HCT116 (cell line): ENCODE measurements around the gene DNPEP. TPM values are rescaled to one million over a fixed set of nuclear protein-coding genes. Genes with fewer than 3 reads are reported as not detected.
A peak's percentile ranks its signal among the peaks of the same experiment; 100 is the strongest.

Experiments used
- ATAC-seq: fragments of 200-7000 bp; cut with Tn5 transposase; 2 replicates; pipeline ENCODE4 v1.9.1; 2020; ENCODE audit warnings: mild to moderate bottlenecking, moderate library complexity
- Bru-seq: library from RNA; stranded (reverse); fragments of 400-500 nt; gene quantifications from one replicate; lab custom pipeline; 2021; lab: Mats Ljungman, UMichigan
- BruChase-seq, 2 experiments: library from RNA; stranded (reverse); fragments of 400-500 nt; gene quantifications; one replicate each; lab custom pipeline; 2021; lab: Mats Ljungman, UMichigan
- BruUV-seq: library from RNA; stranded (reverse); fragments of 400-500 nt; replicated peaks from 2 replicates; lab custom pipeline; 2021; lab: Mats Ljungman, UMichigan
- CTCF ChIA-PET: fragments of 300-600 bp; sonication (Branson Sonifier 250); formaldehyde crosslinking; loops from one replicate; lab custom pipeline; 2021; ENCODE audit warnings: antibody characterized with exemption; lab: Charles Lee
- POLR2A ChIA-PET: fragments of 300-600, 350-600 bp; sonication (Branson Sonifier 250); formaldehyde crosslinking; loops from one replicate; lab custom pipeline; 2021; ENCODE audit warnings: antibody characterized with exemption; lab: Charles Lee
- RAD21 ChIA-PET, 2 experiments: fragments of 300-600 bp; sonication (Branson Sonifier 250); formaldehyde crosslinking; loops; one replicate each; lab custom pipeline; 2023; ENCODE audit warnings: low total read pairs in 2 of 2; ENCODE audit not compliant: uncharacterized antibody in 2 of 2, unreplicated experiment in 2 of 2, low non-redundant PET in 1 of 2; lab: Charles Lee
- DNase-seq: peaks from one replicate; pipeline ENCODE4 v3.0.0-alpha.2; 2010; ENCODE audit warnings: low read depth, low spot score
- H2AFZ ChIP-seq: fragments of 200-600 bp; shearing (Covaris generic), sonication (generic); 2 replicates; pipeline ENCODE4 v1.6.1; 2017; ENCODE audit warnings: low read depth, mixed run types, mixed read lengths, antibody characterized with exemption, low read length; ENCODE audit not compliant: poor library complexity, severe bottlenecking
- H3K27ac ChIP-seq: 2 replicates; pipeline ENCODE4 v1.5.1; 2012; ENCODE audit warnings: low read depth, low read length
- H3K27me3 ChIP-seq: fragments of 200-600 bp; sonication (generic); 2 replicates; pipeline ENCODE4 v1.6.1; 2016; ENCODE audit warnings: mixed run types, low read length, mixed read lengths; ENCODE audit not compliant: insufficient read depth
- H3K36me3 ChIP-seq, 2 experiments: fragments of 200-500 bp in 1 of 2; fragments of 200-600 bp in 1 of 2; sonication (Bioruptor generic) in 1 of 2; sonication (generic) in 1 of 2; 2 replicates each; pipeline versions ENCODE4 v1.5.1 to v1.6.1; 2014 to 2016; ENCODE audit warnings: low read length in 2 of 2, inconsistent platforms in 1 of 2, mixed read lengths in 1 of 2, mixed run types in 1 of 2; ENCODE audit not compliant: insufficient read depth in 2 of 2, control insufficient read depth in 1 of 2
- H3K4me1 ChIP-seq, 2 experiments: fragments of 200-600 bp in 1 of 2; sonication (generic) in 1 of 2; 2 replicates each; pipeline versions ENCODE4 v1.5.1 to v1.6.1; 2012 to 2017; ENCODE audit warnings: low read length in 2 of 2, inconsistent platforms in 1 of 2, mild to moderate bottlenecking in 1 of 2, mixed read lengths in 1 of 2, mixed run types in 1 of 2, moderate library complexity in 1 of 2; ENCODE audit not compliant: insufficient read depth in 2 of 2, control insufficient read depth in 1 of 2
- H3K4me2 ChIP-seq: fragments of 200-600 bp; sonication (generic); 2 replicates; pipeline ENCODE4 v1.6.1; 2017; ENCODE audit warnings: mixed run types, low read length, mixed read lengths
- H3K4me3 ChIP-seq, 2 experiments: fragments of 200-600 bp in 1 of 2; sonication (generic) in 1 of 2; replicated peaks in 1 of 2; 2 replicates each; pipeline ENCODE4 v1.5.1; 2011 to 2016; ENCODE audit warnings: low read length in 2 of 2, control low read depth in 1 of 2, low read depth in 1 of 2, mild to moderate bottlenecking in 1 of 2, mixed read lengths in 1 of 2, mixed run types in 1 of 2
- H3K79me2 ChIP-seq: fragments of 200-600 bp; sonication (generic); 2 replicates; pipeline ENCODE4 v1.6.1; 2017; ENCODE audit warnings: mild to moderate bottlenecking, mixed run types, low read length, moderate library complexity, mixed read lengths; ENCODE audit not compliant: insufficient read depth
- H3K9ac ChIP-seq: fragments of 200-600 bp; sonication (generic); 2 replicates; pipeline ENCODE4 v1.6.1; 2016; ENCODE audit warnings: low read length, mixed read lengths
- H3K9me2 ChIP-seq: fragments of 200-600 bp; sonication (generic), shearing (Covaris generic); 2 replicates; pipeline ENCODE4 v1.6.1; 2017; ENCODE audit warnings: mixed run types, mild to moderate bottlenecking, moderate library complexity; ENCODE audit not compliant: insufficient read depth
- H3K9me3 ChIP-seq, 2 experiments: fragments of 200-500 bp in 1 of 2; fragments of 200-600 bp in 1 of 2; sonication (Bioruptor generic) in 1 of 2; sonication (generic) in 1 of 2; 2 replicates each; pipeline ENCODE4 v1.6.1; 2014 to 2017; ENCODE audit warnings: low read length in 2 of 2, mixed read lengths in 2 of 2, inconsistent platforms in 1 of 2, low read depth in 1 of 2, mild to moderate bottlenecking in 1 of 2, mixed run types in 1 of 2, moderate library complexity in 1 of 2; ENCODE audit not compliant: control insufficient read depth in 1 of 2, insufficient read depth in 1 of 2
- H4K20me1 ChIP-seq: fragments of 200-600 bp; sonication (generic), shearing (Covaris generic); 2 replicates; pipeline ENCODE4 v1.6.1; 2017; ENCODE audit warnings: mixed run types, mild to moderate bottlenecking, moderate library complexity; ENCODE audit not compliant: insufficient read depth
- CEBPB ChIP-seq: IDR thresholded peaks from 2 replicates; pipeline ENCODE4 v1.6.1; 2012; ENCODE audit warnings: low read depth
- EGR1 ChIP-seq: IDR thresholded peaks from 2 replicates; pipeline ENCODE4 v1.6.1; 2012; ENCODE audit warnings: low read depth
- MAX ChIP-seq: IDR thresholded peaks from 2 replicates; pipeline ENCODE4 v1.6.1; 2012
- POLR2AphosphoS5 ChIP-seq: IDR thresholded peaks from 2 replicates; pipeline ENCODE4 v1.6.1; 2011; ENCODE audit warnings: mild to moderate bottlenecking, low read depth, low read length, moderate library complexity
- ZFX ChIP-seq: fragments of 450-650 bp; IDR thresholded peaks from 2 replicates; pipeline ENCODE4 v1.6.1; 2017
- intact Hi-C: fragments of 100-400 bp; cut with micrococcal nuclease; formaldehyde crosslinking; loops from 2 replicates; pipeline ENCODE4 v1.10.0; 2022
- long read RNA-seq: library from polyadenylated mRNA; unstranded; transcript quantifications from one replicate; pipeline ENCODE4 v2.0.0, GENCODE V29; 2021; ENCODE audit not compliant: unreplicated experiment
- polyA plus RNA-seq: library from polyadenylated mRNA; unstranded; fragments of >200 nt; gene quantifications from 2 replicates; pipeline ENCODE4 v1.2.1, GENCODE V29; 2012; ENCODE audit warnings: missing spikeins
- total RNA-seq: library from RNA; stranded (reverse); gene quantifications from one replicate; pipeline ENCODE4 v1.2.1, GENCODE V29; 2021; ENCODE audit not compliant: unreplicated experiment

The DNPEP gene
- 80.1 TPM for total RNA-seq
- 106 and 109 TPM in 2 replicates for polyA plus RNA-seq
- percentile 62 among the genes with signal in this experiment for Bru-seq, nascent RNA
- BruChase-seq, experiment 1, labeled RNA remaining after a 6-hour chase = percentile 72 among the genes with signal in this experiment
- percentile 66 among the genes with signal in this experiment for BruChase-seq, experiment 2, labeled RNA remaining after a 2-hour chase
- long read RNA-seq, transcript DNPEP-217 (15 exons, 2,408 nt) = minor isoform, 7 of 264 reads
- long read RNA-seq, transcript DNPEP-203 (15 exons, 1,657 nt) = minor isoform, 16 of 264 reads
- long read RNA-seq, transcript DNPEP-201 (15 exons, 2,425 nt) = major isoform, 178 of 264 reads
- long read RNA-seq, partial matches to known transcripts = 31 of 264 reads
- long read RNA-seq, other reads (novel, unspliced or antisense) = 32 of 264 reads

GRCh38 chr2:219387306-219388120 is at the start of gene DNPEP:
DNPEP (minus strand) TSS chr2:219387912; CDS start chr2:219387794, 118 bp downstream.
- Histone ChIP-seq H3K9ac (peak within 1 kb of the TSS; percentile 98), H3K9me3 (no peaks in the 10 kb centered on the region), H2AFZ (peak within 1 kb of the TSS; percentile 88), H3K4me3 (peak within 1 kb of the TSS; percentile 88 to 91)
- intact Hi-C loops = loop anchor here (2.0 to 5.0 kb wide), 3 partner anchors 45 to 300 kb away; partner anchors contain the start of genes CNPPD1 and RETREG2
- POLR2A ChIA-PET = interaction anchor here (0.7 to 1.5 kb wide), 6 partner anchors 9 to 111 kb away, joined by 4 to 9 read pairs (median 4); partner anchors contain the start of genes DNAJB2 and GMPPA
- peak; percentile 74 for ATAC-seq
- peak; percentile 74 for TF ChIP-seq MAX
- peak; percentile 58 for TF ChIP-seq POLR2AphosphoS5
- TF ChIP-seq EGR1 = 0 out of 2 replicates have a peak, but pooled peaks have one; percentile 10
- no peak for TF ChIP-seq CEBPB
- peak; percentile 83 for TF ChIP-seq ZFX
- TF ChIP-seq, all 23 proteins: peak for 4
- DNase-seq = peak; percentile 73
- Histone ChIP-seq H3K4me1 (peaks cover 9 to 18% of the 10 kb centered on the region in 2 experiments; a peak in 3 of 4 replicates), H3K79me2 (peaks cover 12% of the 10 kb centered on the region; the same call in 1 of the 2 replicates), H3K27ac (peak within 1 kb of the TSS; percentile 93), H3K9me2 (no peaks in the 10 kb centered on the region), H3K36me3 (peaks cover 7 to 24% of the 10 kb centered on the region in 2 experiments; a peak in 3 of 4 replicates), H3K27me3 (no peaks in the 10 kb centered on the region), H3K4me2 (peak within 1 kb of the TSS; percentile 78), H4K20me1 (no peaks in the 10 kb centered on the region)
- ChIA-PET RAD21 (interaction anchor here (0.6 to 1.0 kb wide), 4 partner anchors 77 to 160 kb away, joined by 3 to 6 read pairs (median 4); no protein-coding TSS in a partner anchor), CTCF (interaction anchor here (0.6 to 2.9 kb wide), 17 partner anchors 9 to 540 kb away, joined by 3 to 32 read pairs (median 5); no protein-coding TSS in a partner anchor)
- BruUV-seq = no TSS peak
